Activated B cell treated with CpG ODN at 0.5 μM for 24 hours (primary cell): ENCODE results near the gene PITPNB. TPM values are rescaled to one million over a fixed set of nuclear protein-coding genes. Genes with fewer than 3 reads are reported as not detected.

Experiments used
- ATAC-seq: fragments of 200-7000 bp; cut with Tn5 transposase; one replicate; pipeline ENCODE4 v1.10.0; 2021; ENCODE audit warnings: low read depth, mild to moderate bottlenecking, moderate library complexity
- CTCF ChIA-PET: fragments of 350-600 bp; sonication (Branson Sonifier 250); formaldehyde crosslinking; loops from one replicate; lab custom pipeline; 2021; ENCODE audit warnings: antibody characterized with exemption; lab: Charles Lee
- POLR2A ChIA-PET: fragments of 350-600 bp; sonication (Branson Sonifier 250); formaldehyde crosslinking; loops from one replicate; lab custom pipeline; 2021; ENCODE audit warnings: antibody characterized with exemption; lab: Charles Lee
- DNase-seq: peaks from one replicate; pipeline ENCODE4 v3.0.0; 2022
- H3K27ac Mint-ChIP-seq: one replicate; pipeline ENCODE4 v1.8.0; 2020; ENCODE audit warnings: mixed read lengths
- H3K27me3 Mint-ChIP-seq: one replicate; pipeline ENCODE4 v1.8.0; 2021; ENCODE audit warnings: mixed read lengths
- H3K36me3 Mint-ChIP-seq: one replicate; pipeline ENCODE4 v1.8.0; 2021; ENCODE audit warnings: low read depth, mixed read lengths
- H3K4me1 Mint-ChIP-seq: one replicate; pipeline ENCODE4 v1.8.0; 2021; ENCODE audit warnings: mixed read lengths
- H3K4me3 Mint-ChIP-seq: one replicate; pipeline ENCODE4 v1.8.0; 2020; ENCODE audit warnings: mild to moderate bottlenecking, mixed read lengths
- H3K9me3 Mint-ChIP-seq: one replicate; pipeline ENCODE4 v1.8.0; 2020; ENCODE audit warnings: mixed read lengths
- intact Hi-C: fragments of 100-400 bp; cut with micrococcal nuclease; formaldehyde crosslinking; loops from one replicate; pipeline ENCODE4 v1.15.1; 2024
- total RNA-seq: library from RNA; stranded (reverse); gene quantifications from 2 replicates; pipeline ENCODE4 v1.2.3, GENCODE V29; 2022
- TF ChIP-seq, protein P1 (sequence below): fragments of 200-600 bp; IDR thresholded peaks from one replicate; pipeline ENCODE4 v1.8.0; 2022; ENCODE audit warnings: antibody characterized with exemption, mild to moderate bottlenecking

PITPNB gene
- total RNA-seq, 1 donor from 2014 or later, result 82.5 TPM

DNA sequence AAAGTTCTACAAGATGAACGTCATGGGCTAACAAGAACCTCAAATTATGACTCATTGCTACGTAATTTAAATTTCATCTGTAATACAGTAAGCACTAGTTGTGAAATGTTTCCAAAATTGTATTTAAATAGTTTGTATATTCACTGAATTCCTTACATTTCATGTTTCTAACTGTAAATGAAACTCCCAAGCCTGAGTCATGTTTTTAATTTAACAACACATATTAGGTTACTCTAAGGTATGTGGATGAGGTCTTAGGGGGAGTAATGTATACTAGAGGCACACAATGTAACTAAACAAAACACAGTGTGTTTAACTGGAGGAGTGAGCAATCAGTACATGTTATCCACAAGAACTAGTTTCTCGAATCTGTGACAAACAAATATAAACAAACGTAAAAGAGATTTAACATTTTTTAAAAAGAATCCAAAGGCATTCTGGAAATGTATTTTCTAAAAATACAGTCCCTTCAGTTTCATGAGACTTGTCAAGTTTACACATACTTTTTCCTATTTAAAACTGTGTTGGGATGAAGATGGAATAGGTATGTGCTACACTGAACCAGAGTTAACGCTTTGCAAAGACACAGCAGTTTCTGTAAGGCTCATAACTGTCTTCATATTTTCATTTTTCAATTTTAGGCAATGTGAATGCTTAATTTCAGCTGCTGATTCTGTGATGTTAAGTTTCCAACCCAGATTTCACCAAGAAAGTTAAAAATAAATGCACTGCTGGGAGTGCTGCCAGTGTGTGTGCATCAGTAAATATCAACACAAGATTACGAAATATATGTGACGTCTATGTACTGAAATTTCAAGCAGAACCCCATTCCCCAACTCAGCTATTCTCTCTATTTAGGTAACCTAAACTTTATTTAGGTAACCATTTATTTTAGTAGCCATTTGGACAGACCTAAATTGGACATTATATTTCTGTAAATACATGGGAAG lies 52.6 kb downstream of the PITPNB start:
- TF ChIP-seq, protein P1, sequence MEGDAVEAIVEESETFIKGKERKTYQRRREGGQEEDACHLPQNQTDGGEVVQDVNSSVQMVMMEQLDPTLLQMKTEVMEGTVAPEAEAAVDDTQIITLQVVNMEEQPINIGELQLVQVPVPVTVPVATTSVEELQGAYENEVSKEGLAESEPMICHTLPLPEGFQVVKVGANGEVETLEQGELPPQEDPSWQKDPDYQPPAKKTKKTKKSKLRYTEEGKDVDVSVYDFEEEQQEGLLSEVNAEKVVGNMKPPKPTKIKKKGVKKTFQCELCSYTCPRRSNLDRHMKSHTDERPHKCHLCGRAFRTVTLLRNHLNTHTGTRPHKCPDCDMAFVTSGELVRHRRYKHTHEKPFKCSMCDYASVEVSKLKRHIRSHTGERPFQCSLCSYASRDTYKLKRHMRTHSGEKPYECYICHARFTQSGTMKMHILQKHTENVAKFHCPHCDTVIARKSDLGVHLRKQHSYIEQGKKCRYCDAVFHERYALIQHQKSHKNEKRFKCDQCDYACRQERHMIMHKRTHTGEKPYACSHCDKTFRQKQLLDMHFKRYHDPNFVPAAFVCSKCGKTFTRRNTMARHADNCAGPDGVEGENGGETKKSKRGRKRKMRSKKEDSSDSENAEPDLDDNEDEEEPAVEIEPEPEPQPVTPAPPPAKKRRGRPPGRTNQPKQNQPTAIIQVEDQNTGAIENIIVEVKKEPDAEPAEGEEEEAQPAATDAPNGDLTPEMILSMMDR, result no peak
- Mint-ChIP-seq H3K27me3 (no peaks in the 10 kb centered on the region), H3K27ac (no peak overlapping the region), H3K4me1 (peaks cover 21% of the 10 kb centered on the region), H3K9me3 (no peaks in the 10 kb centered on the region), H3K4me3 (no peak overlapping the region), H3K36me3 (peaks cover 68% of the 10 kb centered on the region)
- ChIA-PET POLR2A (no interaction called here), CTCF (no interaction called here)
- DNase-seq (no peak), ATAC-seq (no peak)
- intact Hi-C loops, result no loop called here

DNA sequence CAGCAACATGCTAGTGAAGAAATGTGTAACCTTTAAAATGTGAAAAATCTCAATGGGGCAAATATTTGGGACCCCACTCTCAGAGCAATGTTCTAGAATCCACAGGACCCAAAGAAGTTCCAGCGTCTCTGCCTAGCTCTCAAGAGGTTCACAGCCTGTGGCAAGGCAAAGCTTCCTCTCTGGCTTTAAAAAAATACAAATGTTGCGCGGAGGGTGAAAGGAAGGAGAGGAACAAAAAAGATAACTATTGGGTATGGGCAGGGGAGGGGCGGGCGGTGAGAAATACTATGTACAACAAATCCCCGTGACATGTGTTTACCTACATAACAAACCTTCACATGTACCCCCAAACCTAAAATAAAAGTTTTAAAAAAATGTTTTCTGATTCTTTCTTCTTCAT lies 53.6 kb downstream of the PITPNB start:
- Mint-ChIP-seq H3K4me1 (peaks cover 21% of the 10 kb centered on the region), H3K9me3 (no peaks in the 10 kb centered on the region), H3K27me3 (no peaks in the 10 kb centered on the region), H3K27ac (no peak overlapping the region), H3K4me3 (no peak overlapping the region), H3K36me3 (peaks cover 65% of the 10 kb centered on the region)
- intact Hi-C loops, result no loop called here
- ChIA-PET POLR2A (no interaction called here), CTCF (no interaction called here)
- ATAC-seq, result no peak
- TF ChIP-seq, protein P1, result no peak
- DNase-seq, result no peak

DNA sequence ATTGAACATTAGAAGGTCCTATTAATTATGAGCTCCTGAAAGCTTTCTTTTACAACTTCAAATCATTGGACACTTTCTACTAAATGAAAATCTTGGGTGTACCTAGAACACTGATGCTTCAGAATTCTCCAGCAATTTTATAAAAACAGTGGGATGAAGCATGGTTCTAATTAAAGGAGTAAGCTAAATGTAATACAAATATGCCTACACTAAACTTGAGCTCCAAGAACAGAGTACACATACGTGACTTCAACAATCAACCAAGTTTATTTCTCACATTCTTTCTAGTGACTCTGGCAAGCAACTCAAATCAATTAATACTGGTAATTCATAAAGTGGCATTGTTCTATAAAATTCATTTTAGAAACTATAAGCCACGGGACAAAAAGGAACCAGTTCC lies 55.5 kb downstream of the PITPNB start:
- H3K36me3 Mint-ChIP-seq, result peaks cover 67% of the 10 kb centered on the region
- intact Hi-C loops, result no loop called here
- no peak overlapping the region for H3K4me3 Mint-ChIP-seq
- no peak for DNase-seq
- POLR2A ChIA-PET, result no interaction called here
- CTCF ChIA-PET, result no interaction called here
- H3K4me1 Mint-ChIP-seq, result peaks cover 13% of the 10 kb centered on the region
- TF ChIP-seq, protein P1, result no peak
- no peak for ATAC-seq
- H3K9me3 Mint-ChIP-seq, result no peaks in the 10 kb centered on the region
- H3K27me3 Mint-ChIP-seq, result no peaks in the 10 kb centered on the region
- H3K27ac Mint-ChIP-seq, result no peak overlapping the region

DNA sequence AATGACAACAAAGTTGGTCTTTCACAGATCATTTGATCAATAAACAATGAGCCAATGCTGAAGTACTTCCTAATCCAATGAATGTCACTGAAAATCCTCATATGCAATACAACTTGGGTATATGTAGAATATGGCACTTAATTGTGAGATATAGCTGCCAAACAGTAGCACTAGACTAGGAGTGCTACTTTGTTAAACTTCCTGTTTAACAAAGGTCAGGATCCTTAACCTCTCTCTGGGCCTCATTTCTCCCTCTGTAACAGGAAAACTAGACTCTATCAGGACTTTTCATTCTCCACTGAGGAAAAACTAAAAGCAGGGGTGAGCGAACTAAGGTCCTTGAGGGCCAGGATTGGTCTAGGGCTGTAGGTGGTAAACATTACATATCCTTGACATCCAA lies 56.1 kb downstream of the PITPNB start:
- no peak overlapping the region for H3K27ac Mint-ChIP-seq
- peaks cover 68% of the 10 kb centered on the region for H3K36me3 Mint-ChIP-seq
- H3K4me1 Mint-ChIP-seq, result peaks cover 8% of the 10 kb centered on the region
- DNase-seq (no peak), ATAC-seq (no peak)
- no peak overlapping the region for H3K4me3 Mint-ChIP-seq
- no peaks in the 10 kb centered on the region for H3K27me3 Mint-ChIP-seq
- TF ChIP-seq, protein P1, result no peak
- CTCF ChIA-PET, result interaction anchor here (0.8 kb wide), 1 partner anchor 24 kb away, joined by 3 read pairs; no protein-coding TSS in a partner anchor
- intact Hi-C loops, result no loop called here
- H3K9me3 Mint-ChIP-seq, result no peaks in the 10 kb centered on the region
- POLR2A ChIA-PET, result no interaction called here

DNA sequence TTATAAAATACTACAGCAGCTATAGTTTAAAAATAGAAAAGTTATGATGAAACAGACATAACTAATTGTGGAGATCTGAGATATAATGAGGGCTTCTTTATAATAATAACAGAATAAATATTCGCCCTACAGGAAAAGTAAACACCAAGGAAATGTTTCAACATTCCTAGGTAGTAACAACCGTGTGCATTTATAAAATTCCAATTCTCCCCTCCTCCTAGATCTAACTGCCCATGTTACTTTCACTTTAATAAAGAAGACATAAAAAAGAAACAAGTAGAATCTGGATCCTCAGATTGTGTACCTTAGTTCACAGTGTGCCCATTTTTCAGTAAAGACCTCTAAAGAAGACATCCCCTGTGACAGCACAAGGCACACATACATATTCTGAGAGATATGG lies 59.7 kb downstream of the PITPNB start:
- H3K4me1 Mint-ChIP-seq, result no peaks in the 10 kb centered on the region
- ChIA-PET POLR2A (no interaction called here), CTCF (no interaction called here)
- H3K36me3 Mint-ChIP-seq, result peaks cover 77% of the 10 kb centered on the region
- TF ChIP-seq, protein P1, result no peak
- no peaks in the 10 kb centered on the region for H3K27me3 Mint-ChIP-seq
- no peaks in the 10 kb centered on the region for H3K9me3 Mint-ChIP-seq
- no peak overlapping the region for H3K27ac Mint-ChIP-seq
- DNase-seq (no peak), ATAC-seq (no peak)
- no peak overlapping the region for H3K4me3 Mint-ChIP-seq
- intact Hi-C loops, result no loop called here
